ENCODE measurements around the gene AGK. TPM values are rescaled to one million over a fixed set of nuclear protein-coding genes. Genes with fewer than 3 reads are reported as not detected.
"Not testable (repeated sequence)": the region's sequence is repeated elsewhere in the genome, so short reads cannot be mapped to it uniquely, and the experiment has no call there.

The AGK gene
- total RNA-seq, 2 donors from 2014 or later, result 32.7 to 33.9 TPM

DNA sequence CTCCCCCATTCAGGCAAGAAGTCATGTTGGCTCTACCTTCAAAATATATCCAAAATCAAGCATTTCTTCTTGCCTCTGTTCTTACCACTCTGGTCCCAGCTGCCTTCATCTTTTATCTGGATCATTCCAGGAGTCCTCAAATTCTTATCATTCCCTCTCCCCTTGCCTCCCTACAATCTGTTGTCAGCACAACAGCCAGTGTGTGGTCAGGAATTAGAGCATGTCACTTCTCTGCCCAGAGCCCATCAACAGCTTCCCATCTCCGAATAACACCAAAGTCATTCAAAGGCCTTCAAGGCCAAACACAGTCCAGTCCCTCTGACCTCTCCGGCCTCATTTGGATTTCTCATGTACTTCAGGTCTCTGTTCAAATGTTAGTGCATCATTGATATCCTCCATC is 80.3 kb downstream of the AGK start:
- no peak overlapping the region for H3K27ac Mint-ChIP-seq
- ATAC-seq (replicated peaks), result no peak
- no peaks in the 10 kb centered on the region for H3K9me3 Mint-ChIP-seq
- H3K4me1 Mint-ChIP-seq, result no peaks in the 10 kb centered on the region
- H3K4me3 Mint-ChIP-seq, result no peak overlapping the region
- peaks cover 81% of the 10 kb centered on the region for H3K36me3 Mint-ChIP-seq (ENCODE audit: low read depth)
- no peaks in the 10 kb centered on the region for H3K27me3 Mint-ChIP-seq

GRCh38 chr7:141634065-141634464 is 82.9 kb downstream of the AGK start:
- H3K36me3 Mint-ChIP-seq (ENCODE audit: low read depth), result peaks cover 75% of the 10 kb centered on the region
- H3K27me3 Mint-ChIP-seq, result no peaks in the 10 kb centered on the region
- H3K4me3 Mint-ChIP-seq, result no peak overlapping the region
- H3K9me3 Mint-ChIP-seq, result no peaks in the 10 kb centered on the region
- H3K4me1 Mint-ChIP-seq, result no peaks in the 10 kb centered on the region
- no peak overlapping the region for H3K27ac Mint-ChIP-seq
- no peak for ATAC-seq (replicated peaks)

DNA sequence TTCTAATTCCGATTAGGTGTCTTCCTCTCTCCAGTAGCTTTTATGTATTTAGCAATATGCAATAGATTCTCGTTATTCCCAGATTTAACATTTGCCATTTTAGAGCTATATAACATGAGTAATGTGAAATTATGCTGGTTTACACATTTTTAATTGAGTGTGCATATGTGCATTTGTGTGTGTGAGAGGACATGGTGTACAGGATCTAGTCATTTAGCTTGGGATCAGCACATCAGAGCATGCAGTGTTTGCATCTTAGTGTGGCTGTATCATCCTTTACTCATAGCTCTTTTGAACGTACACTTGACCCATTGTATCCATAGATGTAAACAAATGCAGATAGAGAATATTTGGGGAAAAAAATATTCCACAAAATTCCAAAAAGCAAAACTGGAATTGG is 84.8 kb downstream of the AGK start:
- H3K36me3 Mint-ChIP-seq (ENCODE audit: low read depth), result peaks cover 83% of the 10 kb centered on the region
- H3K27ac Mint-ChIP-seq, result no peak overlapping the region
- no peaks in the 10 kb centered on the region for H3K9me3 Mint-ChIP-seq
- H3K27me3 Mint-ChIP-seq, result no peaks in the 10 kb centered on the region
- no peak overlapping the region for H3K4me3 Mint-ChIP-seq
- no peak for ATAC-seq (replicated peaks)
- H3K4me1 Mint-ChIP-seq, result no peaks in the 10 kb centered on the region

DNA sequence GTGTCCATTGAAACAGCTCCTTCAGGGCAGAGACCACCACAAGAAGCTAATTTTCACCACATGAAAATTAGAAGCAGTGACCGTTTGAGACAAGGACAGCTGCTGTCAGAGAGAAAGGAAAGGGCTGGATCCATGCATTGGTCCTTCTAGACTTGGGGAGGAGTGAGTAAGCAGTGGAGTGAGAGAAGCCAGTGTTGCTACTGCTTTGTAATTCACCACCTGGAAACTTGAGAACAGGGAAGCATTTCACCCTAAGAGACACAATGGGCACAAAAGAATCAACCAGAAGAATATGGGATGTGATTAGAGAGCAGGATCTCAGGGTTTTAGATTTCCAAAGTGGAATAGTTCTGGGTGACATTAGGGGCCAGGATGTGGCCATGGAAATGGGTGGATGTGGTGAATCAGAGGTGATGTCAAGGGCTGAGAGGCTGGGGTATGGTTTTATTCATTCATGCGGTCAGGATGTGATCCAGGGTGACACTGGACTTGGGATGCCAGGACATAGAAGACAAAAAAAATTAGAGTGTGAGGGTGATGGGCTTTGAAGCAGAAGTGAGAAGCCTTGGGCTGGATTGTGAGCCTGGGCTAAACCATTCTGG is 89.1 kb downstream of the AGK start:
- peak overlapping the region; percentile 18 for H3K27ac Mint-ChIP-seq

GRCh38 chr7:141641876-141642275 is 90.7 kb downstream of the AGK start:
- H3K9me3 Mint-ChIP-seq, result no peaks in the 10 kb centered on the region
- no peak overlapping the region for H3K4me3 Mint-ChIP-seq
- no peaks in the 10 kb centered on the region for H3K27me3 Mint-ChIP-seq
- ATAC-seq (replicated peaks), result no peak
- H3K36me3 Mint-ChIP-seq (ENCODE audit: low read depth), result peaks cover 82% of the 10 kb centered on the region
- H3K27ac Mint-ChIP-seq, result no peak overlapping the region
- no peaks in the 10 kb centered on the region for H3K4me1 Mint-ChIP-seq

More for the DNA sequence above, 89.1 kb downstream of the AGK start:
- Mint-ChIP-seq H3K9me3 (no peaks in the 10 kb centered on the region), H3K27me3 (no peaks in the 10 kb centered on the region), H3K4me1 (no peaks in the 10 kb centered on the region), H3K36me3 (ENCODE audit: low read depth) (peaks cover 87% of the 10 kb centered on the region), H3K4me3 (no peak overlapping the region)
- ATAC-seq (replicated peaks), result no peak

DNA sequence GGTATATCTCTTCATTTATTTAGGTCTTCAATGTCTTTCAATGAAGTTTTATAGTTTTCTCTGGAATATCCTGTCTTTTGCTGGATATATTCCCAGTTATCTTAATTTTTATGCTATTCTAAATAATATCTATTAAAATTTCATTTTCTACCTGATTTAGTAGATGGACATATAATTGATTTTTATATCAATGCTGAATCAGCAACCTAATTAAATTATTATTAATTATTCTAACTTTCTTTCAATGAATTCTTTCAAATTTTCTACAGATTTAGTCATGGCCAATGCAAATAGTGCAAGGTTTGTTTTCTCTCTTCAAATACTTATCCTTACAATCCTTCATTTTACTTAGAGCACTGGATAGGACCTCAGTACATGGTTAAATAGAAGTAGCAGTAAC is 94.0 kb downstream of the AGK start:
- no peaks in the 10 kb centered on the region for H3K9me3 Mint-ChIP-seq
- H3K27me3 Mint-ChIP-seq, result no peaks in the 10 kb centered on the region
- no peak overlapping the region for H3K4me3 Mint-ChIP-seq
- H3K36me3 Mint-ChIP-seq (ENCODE audit: low read depth), result peaks cover 85% of the 10 kb centered on the region
- H3K4me1 Mint-ChIP-seq, result no peaks in the 10 kb centered on the region
- no peak for ATAC-seq (replicated peaks)
- H3K27ac Mint-ChIP-seq, result no peak overlapping the region

DNA sequence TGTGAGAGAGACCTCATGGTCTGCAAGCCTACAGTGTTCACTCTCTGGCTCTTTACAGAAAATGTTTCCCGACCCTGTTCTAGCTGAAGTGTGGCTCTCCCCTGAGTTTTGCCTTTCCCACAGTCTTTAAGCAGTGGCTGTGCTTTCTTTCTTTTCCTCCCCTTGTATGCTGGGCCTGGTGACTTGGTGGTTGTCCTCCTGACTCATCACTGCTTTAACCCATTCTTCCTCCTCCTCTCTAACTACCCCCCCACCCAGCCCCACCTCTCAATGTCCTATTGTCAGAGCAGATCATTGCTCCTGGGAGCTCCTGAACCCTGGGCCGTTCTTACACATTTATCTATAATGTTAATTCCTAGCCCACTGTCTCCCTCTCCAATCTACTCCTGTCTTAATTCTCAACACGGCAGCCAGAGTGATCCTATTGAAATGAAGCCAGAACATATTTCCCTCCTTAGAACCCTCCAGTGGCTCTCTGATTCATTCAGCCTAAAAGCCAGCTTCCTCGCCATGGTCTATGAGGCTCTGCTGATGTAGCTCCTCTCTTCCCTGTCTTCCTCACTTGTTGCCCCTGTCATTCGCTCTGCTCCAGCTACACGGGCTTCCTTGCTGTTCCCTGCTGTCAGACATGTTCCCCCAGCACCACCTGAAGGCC is 95.7 kb downstream of the AGK start:
- Mint-ChIP-seq H3K27ac (peak overlapping the region; percentile 25), H3K4me1 (no peaks in the 10 kb centered on the region), H3K36me3 (ENCODE audit: low read depth) (peaks cover 84% of the 10 kb centered on the region), H3K4me3 (no peak overlapping the region), H3K9me3 (no peaks in the 10 kb centered on the region), H3K27me3 (no peaks in the 10 kb centered on the region)
- no peak for ATAC-seq (replicated peaks)

DNA sequence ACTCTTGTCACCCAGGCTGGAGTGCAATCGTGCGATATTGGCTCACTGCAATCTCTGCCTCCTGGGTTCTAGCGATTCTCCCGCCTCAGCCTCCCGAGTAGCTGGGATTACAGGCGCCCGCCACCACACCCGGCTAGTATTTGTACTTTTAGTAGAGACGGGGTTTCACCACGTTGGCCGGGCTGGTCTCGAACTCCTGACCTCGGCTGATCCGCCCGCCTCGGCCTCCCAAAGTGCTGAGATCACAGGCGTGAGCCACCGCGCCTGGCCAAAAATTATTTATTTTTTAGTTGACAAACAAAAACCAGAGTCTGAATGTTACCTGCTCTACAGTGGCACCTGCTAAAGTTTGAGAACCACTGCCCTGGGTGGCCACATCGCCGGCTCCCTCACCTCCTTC is 96.5 kb downstream of the AGK start:
- Mint-ChIP-seq H3K36me3 (ENCODE audit: low read depth) (peaks cover 84% of the 10 kb centered on the region), H3K27ac (peak overlapping the region; percentile 44)
- not testable (repeated sequence) for H3K4me3 Mint-ChIP-seq; H3K9me3 Mint-ChIP-seq; H3K4me1 Mint-ChIP-seq; H3K27me3 Mint-ChIP-seq; ATAC-seq (replicated peaks)

DNA sequence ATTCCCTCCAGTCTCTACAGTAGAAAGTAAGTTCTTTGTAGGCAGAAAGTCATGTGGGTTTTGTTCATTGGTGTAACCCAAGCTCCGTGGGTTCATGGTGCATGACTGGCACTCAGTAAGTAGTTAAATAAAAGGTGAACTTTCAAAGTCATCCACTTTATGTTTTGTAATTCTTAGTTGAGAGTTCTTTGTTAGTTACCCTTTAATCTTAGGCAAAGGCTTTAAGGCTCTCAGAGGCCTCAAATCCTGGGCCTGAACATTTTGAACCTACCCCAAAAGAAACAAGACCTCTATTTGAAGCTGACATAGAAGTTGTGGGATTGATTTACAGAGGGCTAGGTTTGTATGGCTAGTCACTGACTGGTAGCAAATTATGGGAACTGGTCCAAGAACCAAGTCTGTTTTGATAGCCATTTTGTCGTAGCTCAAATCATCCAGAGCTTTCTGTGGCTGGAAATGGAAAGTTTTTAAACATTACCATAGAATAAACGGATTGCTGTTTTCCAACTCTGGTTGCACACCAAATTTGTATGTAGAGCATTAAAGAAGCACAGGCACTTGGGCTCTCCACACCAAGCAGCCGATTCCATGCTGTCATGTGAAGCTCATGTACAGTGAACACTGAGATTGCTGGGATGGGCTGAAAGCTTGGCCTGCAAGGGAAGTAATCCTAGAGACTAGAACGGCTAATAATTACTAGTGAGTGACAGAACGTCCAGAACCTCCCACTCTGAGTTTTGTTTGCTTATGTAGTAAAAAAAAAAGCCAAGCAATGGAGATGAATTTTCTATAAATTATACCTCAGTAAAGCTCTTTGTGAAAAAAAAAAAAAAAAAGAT is 97.3 kb downstream of the AGK start:
- Mint-ChIP-seq H3K27ac (peak overlapping the region; percentile 44), H3K9me3 (no peaks in the 10 kb centered on the region), H3K36me3 (ENCODE audit: low read depth) (peaks cover 84% of the 10 kb centered on the region), H3K4me3 (no peak overlapping the region), H3K4me1 (no peaks in the 10 kb centered on the region), H3K27me3 (no peaks in the 10 kb centered on the region)
- no peak for ATAC-seq (replicated peaks)

DNA sequence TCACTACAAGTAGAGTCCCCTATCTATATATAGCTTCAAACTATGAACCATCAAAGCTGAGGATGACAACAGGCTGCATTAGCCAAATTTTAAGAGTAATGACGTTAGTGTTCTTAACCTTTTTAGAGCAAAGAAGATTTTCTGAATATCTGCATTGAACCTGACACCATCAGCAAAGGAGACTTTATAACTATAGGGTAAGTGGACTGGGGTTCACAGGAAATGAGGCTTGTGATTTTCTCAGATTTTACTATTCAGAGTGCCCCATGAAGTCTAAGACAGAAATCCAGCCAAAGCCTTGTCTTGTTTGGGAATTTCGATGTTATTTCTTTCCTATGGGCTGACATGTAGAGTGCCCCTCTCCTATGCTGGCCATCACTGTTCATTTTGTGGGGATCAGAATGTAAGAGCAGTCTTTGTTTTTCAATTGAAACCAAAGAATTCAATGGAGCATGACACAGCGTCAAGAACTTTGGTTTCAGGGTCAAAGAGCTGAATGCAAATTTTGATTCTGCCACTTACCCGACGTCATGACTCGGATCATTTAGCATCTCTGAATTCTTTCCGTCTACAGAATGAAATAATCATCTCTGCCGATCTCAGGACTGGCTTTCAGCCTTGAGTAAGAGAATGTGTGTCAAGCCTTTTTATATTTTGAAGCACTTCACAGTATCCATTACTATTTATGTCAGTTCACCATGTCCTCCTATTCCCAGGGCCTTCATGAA is 98.1 kb downstream of the AGK start:
- Mint-ChIP-seq H3K4me1 (peaks cover under 1% of the 10 kb centered on the region), H3K9me3 (no peaks in the 10 kb centered on the region), H3K4me3 (no peak overlapping the region), H3K27ac (peak overlapping the region; percentile 20), H3K27me3 (no peaks in the 10 kb centered on the region), H3K36me3 (ENCODE audit: low read depth) (peaks cover 84% of the 10 kb centered on the region)
- no peak for ATAC-seq (replicated peaks)

GRCh38 chr7:141649865-141650634 is 98.8 kb downstream of the AGK start:
- H3K9me3 Mint-ChIP-seq, result no peaks in the 10 kb centered on the region
- peak; percentile 49 for ATAC-seq (replicated peaks)
- peaks cover 5% of the 10 kb centered on the region for H3K4me1 Mint-ChIP-seq
- H3K4me3 Mint-ChIP-seq, result no peak overlapping the region
- H3K36me3 Mint-ChIP-seq (ENCODE audit: low read depth), result peaks cover 85% of the 10 kb centered on the region
- H3K27me3 Mint-ChIP-seq, result no peaks in the 10 kb centered on the region
- H3K27ac Mint-ChIP-seq, result peak overlapping the region; percentile 20

DNA sequence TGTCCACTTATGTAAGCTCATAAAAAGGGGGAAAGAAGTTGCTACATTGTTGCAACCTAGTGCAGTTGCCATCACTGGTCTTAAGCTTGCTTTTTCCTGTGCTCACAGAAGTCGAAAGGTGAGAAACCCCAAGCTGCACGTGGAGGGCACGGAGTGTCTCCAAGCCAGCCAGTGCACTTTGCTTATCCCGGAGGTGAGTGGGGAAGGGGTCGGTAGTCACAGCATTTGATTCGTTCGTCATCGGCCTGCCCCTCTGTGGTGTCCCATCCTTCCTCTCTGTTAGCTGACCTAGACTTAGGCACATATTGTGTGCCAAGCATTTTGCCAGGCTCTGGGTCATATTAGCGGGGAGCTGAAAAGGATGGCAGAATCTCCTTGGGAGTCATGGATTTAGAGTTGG is 100.2 kb downstream of the AGK start:
- H3K27me3 Mint-ChIP-seq, result no peaks in the 10 kb centered on the region
- H3K36me3 Mint-ChIP-seq (ENCODE audit: low read depth), result peaks cover 92% of the 10 kb centered on the region
- no peak overlapping the region for H3K27ac Mint-ChIP-seq
- H3K4me1 Mint-ChIP-seq, result peaks cover 5% of the 10 kb centered on the region
- no peak for ATAC-seq (replicated peaks)
- no peaks in the 10 kb centered on the region for H3K9me3 Mint-ChIP-seq
- H3K4me3 Mint-ChIP-seq, result no peak overlapping the region

- no peak for ATAC-seq (replicated peaks)
- peaks cover 96% of the 10 kb centered on the region for H3K36me3 Mint-ChIP-seq (ENCODE audit: low read depth)
Measured at GRCh38 chr7:141652691-141653090, 101.5 kb downstream of the AGK start.

DNA sequence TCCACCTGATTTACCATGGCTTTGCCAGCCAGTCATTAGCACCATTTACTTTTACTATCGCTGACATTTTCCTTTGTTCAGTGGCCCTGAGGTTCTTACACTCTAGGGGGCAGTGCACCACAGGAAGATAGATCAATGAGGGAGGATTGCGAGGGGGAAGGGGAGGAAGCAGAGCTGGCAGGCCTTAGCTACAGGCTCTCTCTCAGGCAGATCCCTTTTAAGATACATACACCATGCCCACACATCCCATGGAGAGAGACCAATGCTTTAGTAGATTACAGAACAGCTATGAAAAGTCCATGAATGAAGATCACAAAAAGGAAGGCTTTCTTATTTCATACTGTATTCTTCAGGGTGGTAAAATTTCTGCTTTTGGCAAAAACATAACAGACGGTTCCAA is 103.3 kb downstream of the AGK start:
- Mint-ChIP-seq H3K4me1 (peaks cover 5% of the 10 kb centered on the region), H3K9me3 (no peaks in the 10 kb centered on the region), H3K27ac (peak overlapping the region; percentile 65), H3K4me3 (no peak overlapping the region), H3K27me3 (no peaks in the 10 kb centered on the region), H3K36me3 (ENCODE audit: low read depth) (peaks cover 99% of the 10 kb centered on the region)
- ATAC-seq (replicated peaks), result peak; percentile 95

More at GRCh38 chr7:141652691-141653090, 101.5 kb downstream of the AGK start:
- H3K9me3 Mint-ChIP-seq, result no peaks in the 10 kb centered on the region
- no peak overlapping the region for H3K27ac Mint-ChIP-seq
- H3K27me3 Mint-ChIP-seq, result no peaks in the 10 kb centered on the region
- no peak overlapping the region for H3K4me3 Mint-ChIP-seq
- H3K4me1 Mint-ChIP-seq, result peaks cover 5% of the 10 kb centered on the region

Data from activated T-helper 17 cell treated with anti-CD3 and anti-CD28 coated beads, Interleukin-2, amount 50 U/mL, for 72 hours (primary cell).